NB4 (cell line): ENCODE measurements around the gene HNF1B.
A peak's percentile ranks its signal among the peaks of the same experiment; 100 is the strongest.

Source experiments
- DNase-seq: peaks from one replicate; pipeline ENCODE4 v3.0.0; 2010; ENCODE audit warnings: low read depth
- H3K4me3 ChIP-seq: one replicate; pipeline ENCODE4 v1.5.1; 2011; ENCODE audit warnings: mild to moderate bottlenecking, low read depth, low read length, moderate library complexity
- MYC ChIP-seq: IDR thresholded peaks from 2 replicates; pipeline ENCODE4 v1.6.1; 2011; ENCODE audit warnings: low read depth, low read length
- POLR2A ChIP-seq: IDR thresholded peaks from 2 replicates; pipeline ENCODE4 v1.6.1; 2011; ENCODE audit warnings: mild to moderate bottlenecking; ENCODE audit not compliant: insufficient read length; ENCODE audit errors: extremely low read depth
- TF ChIP-seq, protein P1 (sequence below): IDR thresholded peaks from one replicate; pipeline ENCODE4 v1.5.1; 2012; ENCODE audit warnings: low read depth, low read length
- TF ChIP-seq, protein P2 (sequence below): IDR thresholded peaks from 2 replicates; pipeline ENCODE4 v1.6.1; 2011; ENCODE audit warnings: low read depth, low read length

The HNF1B gene

GRCh38 chr17:37714897-37715296, 30.0 kb downstream of the HNF1B start:
- no peak for DNase-seq
- H3K4me3 ChIP-seq: no peak overlapping the region
- TF ChIP-seq, protein P1, sequence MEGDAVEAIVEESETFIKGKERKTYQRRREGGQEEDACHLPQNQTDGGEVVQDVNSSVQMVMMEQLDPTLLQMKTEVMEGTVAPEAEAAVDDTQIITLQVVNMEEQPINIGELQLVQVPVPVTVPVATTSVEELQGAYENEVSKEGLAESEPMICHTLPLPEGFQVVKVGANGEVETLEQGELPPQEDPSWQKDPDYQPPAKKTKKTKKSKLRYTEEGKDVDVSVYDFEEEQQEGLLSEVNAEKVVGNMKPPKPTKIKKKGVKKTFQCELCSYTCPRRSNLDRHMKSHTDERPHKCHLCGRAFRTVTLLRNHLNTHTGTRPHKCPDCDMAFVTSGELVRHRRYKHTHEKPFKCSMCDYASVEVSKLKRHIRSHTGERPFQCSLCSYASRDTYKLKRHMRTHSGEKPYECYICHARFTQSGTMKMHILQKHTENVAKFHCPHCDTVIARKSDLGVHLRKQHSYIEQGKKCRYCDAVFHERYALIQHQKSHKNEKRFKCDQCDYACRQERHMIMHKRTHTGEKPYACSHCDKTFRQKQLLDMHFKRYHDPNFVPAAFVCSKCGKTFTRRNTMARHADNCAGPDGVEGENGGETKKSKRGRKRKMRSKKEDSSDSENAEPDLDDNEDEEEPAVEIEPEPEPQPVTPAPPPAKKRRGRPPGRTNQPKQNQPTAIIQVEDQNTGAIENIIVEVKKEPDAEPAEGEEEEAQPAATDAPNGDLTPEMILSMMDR: no peak
- TF ChIP-seq POLR2A (no peak), MYC (no peak)
- TF ChIP-seq, protein P2, sequence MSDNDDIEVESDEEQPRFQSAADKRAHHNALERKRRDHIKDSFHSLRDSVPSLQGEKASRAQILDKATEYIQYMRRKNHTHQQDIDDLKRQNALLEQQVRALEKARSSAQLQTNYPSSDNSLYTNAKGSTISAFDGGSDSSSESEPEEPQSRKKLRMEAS: no peak

GRCh38 chr17:37713624-37714023, 31.2 kb downstream of the HNF1B start:
- TF ChIP-seq, protein P1: no peak
- TF ChIP-seq, protein P2: no peak
- TF ChIP-seq MYC: no peak
- TF ChIP-seq POLR2A: no peak
- H3K4me3 ChIP-seq: no peak overlapping the region

GRCh38 chr17:37713028-37713431, 31.8 kb downstream of the HNF1B start:
- no peak for DNase-seq
- no peak overlapping the region for H3K4me3 ChIP-seq
- TF ChIP-seq, protein P1: no peak
- TF ChIP-seq, protein P2: no peak
- TF ChIP-seq MYC (no peak), POLR2A (no peak)

More at GRCh38 chr17:37713624-37714023, 31.2 kb downstream of the HNF1B start:
- DNase-seq: no peak

GRCh38 chr17:37711113-37711512, 33.7 kb downstream of the HNF1B start:
- no peak for DNase-seq
- TF ChIP-seq MYC (no peak), POLR2A (no peak)
- TF ChIP-seq, protein P1: no peak
- TF ChIP-seq, protein P2: no peak
- no peak overlapping the region for H3K4me3 ChIP-seq

DNA sequence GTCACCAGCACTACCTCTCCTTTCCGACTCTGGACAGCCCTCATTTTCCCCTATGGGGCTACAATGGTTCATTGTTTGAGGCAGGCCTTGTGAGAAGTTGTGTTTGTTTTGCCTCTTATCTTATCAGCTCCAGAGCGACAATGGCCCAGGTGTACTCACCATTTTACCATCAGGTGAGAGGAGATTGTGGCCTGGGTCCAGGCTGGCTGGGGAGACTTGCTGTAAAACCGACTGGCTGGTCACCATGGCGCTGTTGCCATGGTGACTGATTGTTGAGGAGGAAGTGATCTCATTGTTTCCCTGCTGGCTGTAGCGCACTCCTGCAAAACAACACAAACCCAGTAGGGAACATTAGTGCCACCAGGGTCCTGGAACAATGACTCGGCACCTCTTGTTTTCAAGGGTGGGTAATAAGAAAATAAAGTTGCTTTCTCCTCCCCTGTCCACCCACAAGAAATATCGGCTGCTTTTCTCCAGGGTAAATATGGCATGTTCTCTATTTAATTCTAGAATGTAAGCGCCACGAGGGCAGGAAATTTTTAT, 34.4 kb downstream of the HNF1B start:
- no peak overlapping the region for H3K4me3 ChIP-seq
- no peak for TF ChIP-seq MYC
- TF ChIP-seq, protein P1: no peak
- TF ChIP-seq POLR2A: no peak
- TF ChIP-seq, protein P2: no peak
- peak; percentile 51 for DNase-seq
